Stimulated activated CD4-positive, alpha-beta T cell treated with anti-CD3 and anti-CD28 coated beads, TNF-alpha, amount 100 ng/mL, for 1 hour (primary cell): ENCODE data around the gene MRGPRE.
"Not testable (repeated sequence)": the region's sequence is repeated elsewhere in the genome, so short reads cannot be mapped to it uniquely, and the experiment has no call there.

ENCODE experiments used
- DNase-seq, 3 donors: peaks; one replicate each; pipeline ENCODE4 v3.0.0-alpha.2; 2020; ENCODE audit warnings: low read depth in 3 of 3, low spot score in 1 of 3

Gene MRGPRE

GRCh38 chr11:3231851-3232744 lies at the start of gene MRGPRE:
MRGPRE (minus strand) TSS chr11:3232417; CDS start chr11:3228799, 3,618 bp downstream.
- DNase-seq = no peak

GRCh38 chr11:3281146-3281545 lies 48.9 kb upstream of the MRGPRE start:
- DNase-seq = not testable (repeated sequence)

- not testable (repeated sequence) for DNase-seq
These were observed 48.4 kb upstream of the MRGPRE start for GRCh38 chr11:3280662-3281061.

- not testable (repeated sequence) for DNase-seq
These were observed 46.7 kb upstream of the MRGPRE start for GRCh38 chr11:3278922-3279321.

GRCh38 chr11:3273629-3274028 lies 41.4 kb upstream of the MRGPRE start:
- DNase-seq = not testable (repeated sequence)

- DNase-seq = not testable (repeated sequence)
These were observed 30.3 kb upstream of the MRGPRE start for GRCh38 chr11:3262548-3262947.

GRCh38 chr11:3261831-3262230 lies 29.6 kb upstream of the MRGPRE start:
- DNase-seq = not testable (repeated sequence)

GRCh38 chr11:3257509-3257908 lies 25.3 kb upstream of the MRGPRE start:
- DNase-seq = not testable (repeated sequence)

- DNase-seq = not testable (repeated sequence)
These were observed 23.0 kb upstream of the MRGPRE start for GRCh38 chr11:3255241-3255640.

- DNase-seq = not testable (repeated sequence)
These were observed 22.6 kb upstream of the MRGPRE start for GRCh38 chr11:3254773-3255172.

GRCh38 chr11:3245071-3245470 lies 12.9 kb upstream of the MRGPRE start:
- DNase-seq = no peak

GRCh38 chr11:3243880-3244279 lies 11.7 kb upstream of the MRGPRE start:
- no peak for DNase-seq

GRCh38 chr11:3237119-3237518 lies 4.9 kb upstream of the MRGPRE start:
- no peak for DNase-seq

- DNase-seq = no peak
These were observed 2.6 kb upstream of the MRGPRE start for GRCh38 chr11:3234846-3235245.

- no peak for DNase-seq
These were observed 739 bp upstream of the MRGPRE start for GRCh38 chr11:3232956-3233355.

- DNase-seq = no peak
These were observed 717 bp downstream of the MRGPRE start for GRCh38 chr11:3231550-3231850.

- DNase-seq = no peak
These were observed 1.3 kb downstream of the MRGPRE start for GRCh38 chr11:3230636-3231549.

GRCh38 chr11:3229673-3230630 lies 2.3 kb downstream of the MRGPRE start:
- DNase-seq = no peak

- no peak for DNase-seq
These were observed 3.8 kb downstream of the MRGPRE start for GRCh38 chr11:3228445-3228829.

GRCh38 chr11:3227568-3228444 lies 4.4 kb downstream of the MRGPRE start:
- no peak for DNase-seq
